BLaER1 (cell line): ENCODE results near the gene SMARCB1.

ENCODE experiments used
- H3K27ac ChIP-seq: shearing (Covaris generic); formaldehyde crosslinking; 2 replicates; pipeline ENCODE4 v1.8.1; 2022
- H3K27me3 ChIP-seq: shearing (Covaris generic); formaldehyde crosslinking; 2 replicates; pipeline ENCODE4 v1.8.1; 2022
- H3K36me3 ChIP-seq: shearing (Covaris generic); formaldehyde crosslinking; 2 replicates; pipeline ENCODE4 v1.8.1; 2022
- H3K4me1 ChIP-seq: shearing (Covaris generic); formaldehyde crosslinking; 2 replicates; pipeline ENCODE4 v1.8.1; 2022
- H3K4me2 ChIP-seq: shearing (Covaris generic); formaldehyde crosslinking; 2 replicates; pipeline ENCODE4 v1.8.1; 2022
- H3K4me3 ChIP-seq: shearing (Covaris generic); formaldehyde crosslinking; 2 replicates; pipeline ENCODE4 v1.8.1; 2022
- H3K9ac ChIP-seq: shearing (Covaris generic); formaldehyde crosslinking; 2 replicates; pipeline ENCODE4 v1.8.1; 2022
- H3K9me3 ChIP-seq: shearing (Covaris generic); formaldehyde crosslinking; 2 replicates; pipeline ENCODE4 v1.8.1; 2022
- H4K20me1 ChIP-seq: shearing (Covaris generic); formaldehyde crosslinking; 2 replicates; pipeline ENCODE4 v1.8.1; 2022
- Cebpa-rat ChIP-seq: shearing (Covaris generic); IDR thresholded peaks from 2 replicates; pipeline ENCODE4 v1.8.1; 2022

SMARCB1 gene

DNA sequence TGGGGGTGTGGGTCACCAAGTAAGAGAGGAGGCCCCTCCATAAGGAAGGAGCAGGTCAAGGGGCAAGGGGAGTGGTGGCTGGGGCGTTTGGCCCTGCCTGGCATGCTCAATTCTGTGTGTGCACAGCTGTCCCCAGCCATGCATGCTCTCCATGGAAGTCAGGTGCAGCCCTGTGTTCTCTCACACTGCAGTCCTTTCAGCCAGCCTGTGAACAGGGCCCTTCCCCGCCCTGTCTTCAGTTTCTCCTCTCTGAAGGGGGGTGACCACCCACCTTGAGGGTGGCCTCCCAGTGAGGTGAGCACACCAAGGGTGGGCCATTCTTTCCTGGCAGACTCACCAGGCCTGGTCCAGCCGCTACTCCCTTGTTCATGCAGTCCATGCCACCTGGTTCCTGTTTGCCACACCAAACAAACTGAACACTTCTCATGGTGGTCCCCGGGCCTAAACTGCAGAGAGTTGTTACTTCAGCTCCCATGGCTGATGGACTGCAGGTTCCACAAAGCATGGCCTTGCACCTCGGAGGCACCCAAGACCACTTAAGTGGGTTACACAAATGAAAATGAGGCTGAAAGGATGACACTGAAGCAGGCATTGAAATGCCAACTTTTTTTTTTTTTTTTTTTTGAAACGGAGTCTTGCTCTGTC, 17.3 kb upstream of the SMARCB1 start:
- Histone ChIP-seq H3K4me3 (no peak overlapping the region), H3K27ac (peak overlapping the region; percentile 95), H3K27me3 (no peaks in the 10 kb centered on the region), H3K9me3 (no peaks in the 10 kb centered on the region), H4K20me1 (peaks cover 28% of the 10 kb centered on the region), H3K4me2 (peak overlapping the region; percentile 99), H3K4me1 (peaks cover 84% of the 10 kb centered on the region), H3K9ac (peak overlapping the region; percentile 93), H3K36me3 (peaks cover 15% of the 10 kb centered on the region)
- TF ChIP-seq Cebpa-rat = no peak

- Histone ChIP-seq H3K9me3 (no peaks in the 10 kb centered on the region), H3K27me3 (no peaks in the 10 kb centered on the region), H3K9ac (peak overlapping the region; percentile 93), H3K4me3 (peak overlapping the region; percentile 77), H3K36me3 (no peaks in the 10 kb centered on the region), H3K27ac (peak overlapping the region; percentile 94), H3K4me1 (peaks cover 87% of the 10 kb centered on the region), H4K20me1 (peaks cover 6% of the 10 kb centered on the region), H3K4me2 (peak overlapping the region; percentile 99)
- TF ChIP-seq Cebpa-rat = no peak
These were observed 14.5 kb upstream of the SMARCB1 start for GRCh38 chr22:23772315-23772648.

DNA sequence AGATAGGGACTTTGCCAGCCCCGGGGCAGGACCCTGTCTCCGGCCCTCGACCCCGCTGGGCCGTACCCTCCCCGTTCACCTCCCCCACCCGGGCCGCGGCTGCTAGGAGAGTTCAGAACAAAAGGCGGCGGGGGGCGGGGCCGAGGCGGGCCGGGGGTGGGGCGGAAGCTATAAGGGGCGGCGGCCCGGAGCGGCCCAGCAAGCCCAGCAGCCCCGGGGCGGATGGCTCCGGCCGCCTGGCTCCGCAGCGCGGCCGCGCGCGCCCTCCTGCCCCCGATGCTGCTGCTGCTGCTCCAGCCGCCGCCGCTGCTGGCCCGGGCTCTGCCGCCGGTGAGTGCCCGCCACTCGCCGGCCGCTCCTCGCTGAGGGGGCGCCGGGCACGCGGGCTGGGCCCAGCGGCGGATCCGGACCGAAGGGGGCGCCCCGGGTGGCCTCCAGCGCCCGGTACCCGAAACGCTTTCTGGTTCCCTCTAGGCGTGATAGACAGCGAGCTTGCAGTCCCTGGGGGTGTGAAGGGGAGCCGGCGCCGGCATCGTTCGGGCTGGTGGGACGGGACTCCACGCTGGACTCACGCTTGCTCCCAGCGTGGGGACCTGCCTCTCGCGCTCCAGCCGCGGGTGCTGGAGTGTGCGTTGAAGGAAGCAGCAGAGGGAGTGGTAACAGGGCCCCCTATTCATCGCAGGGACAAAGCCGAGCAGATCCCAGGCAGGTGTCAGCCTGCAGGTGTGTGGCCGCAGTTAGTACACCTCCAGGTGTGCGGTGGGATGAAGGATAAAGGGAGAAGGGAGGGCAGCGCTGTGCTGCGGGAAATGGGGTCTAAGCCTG, 13.9 kb upstream of the SMARCB1 start, which contains the start of gene MMP11:
TSS of gene MMP11 (plus strand) at position 201 of the 825 bp plus-strand sequence. CDS start at position 223, 22 bp downstream.
- Histone ChIP-seq H4K20me1 (peaks cover 6% of the 10 kb centered on the region), H3K9ac (peak within 1 kb of the TSS; percentile 93), H3K4me2 (peak within 1 kb of the TSS; percentile 99), H3K27me3 (no peaks in the 10 kb centered on the region), H3K27ac (peak within 1 kb of the TSS; percentile 94), H3K9me3 (no peaks in the 10 kb centered on the region), H3K4me3 (peak within 1 kb of the TSS; percentile 77), H3K36me3 (no peaks in the 10 kb centered on the region), H3K4me1 (peaks cover 93% of the 10 kb centered on the region)
- no peak for TF ChIP-seq Cebpa-rat

DNA sequence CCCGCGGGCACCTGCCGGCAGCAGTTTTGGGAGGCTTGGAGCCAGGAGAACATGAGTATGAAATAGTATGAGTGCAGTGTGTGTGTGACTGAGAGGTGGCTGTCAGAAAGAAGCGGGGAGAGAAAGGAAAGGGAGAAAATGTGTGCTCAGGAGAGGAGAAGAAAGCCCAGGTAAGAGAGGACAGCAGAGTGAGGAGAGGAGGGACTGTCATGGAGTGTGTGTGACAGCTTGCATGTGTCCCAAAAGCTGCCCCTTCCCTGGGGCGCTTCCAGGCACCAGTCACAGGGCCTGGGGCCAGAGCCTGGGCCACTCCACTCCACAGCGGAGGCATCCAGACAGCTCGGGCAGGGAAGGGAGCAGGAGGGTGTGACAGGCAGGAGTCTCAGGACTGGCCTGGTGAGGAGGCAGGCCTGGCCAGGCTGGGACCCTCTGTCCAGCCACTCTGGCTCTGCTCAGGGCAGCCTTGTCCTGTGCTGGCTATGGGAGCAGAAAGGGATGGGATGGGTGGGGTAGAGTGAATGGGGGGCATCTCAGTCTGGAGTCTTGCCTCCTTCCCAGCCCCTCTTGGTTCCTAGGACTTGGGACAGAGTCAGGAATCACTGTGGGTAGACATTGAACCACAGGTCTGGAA, 13.2 kb upstream of the SMARCB1 start:
- Histone ChIP-seq H3K27me3 (no peaks in the 10 kb centered on the region), H3K36me3 (peaks cover under 1% of the 10 kb centered on the region; the same call in 1 of the 2 replicates), H3K4me1 (peaks cover 96% of the 10 kb centered on the region), H3K4me3 (peak overlapping the region; percentile 77), H4K20me1 (peaks cover 6% of the 10 kb centered on the region), H3K9ac (peak overlapping the region; percentile 93), H3K9me3 (no peaks in the 10 kb centered on the region), H3K4me2 (peak overlapping the region; percentile 99), H3K27ac (peak overlapping the region; percentile 94)
- TF ChIP-seq Cebpa-rat = no peak

GRCh38 chr22:23774114-23774921, 12.4 kb upstream of the SMARCB1 start:
- Histone ChIP-seq H3K27me3 (no peaks in the 10 kb centered on the region), H3K27ac (peak overlapping the region; percentile 94), H3K4me2 (peak overlapping the region; percentile 99), H3K4me3 (peak overlapping the region; percentile 77), H3K36me3 (peaks cover 7% of the 10 kb centered on the region), H3K4me1 (peaks cover 90% of the 10 kb centered on the region), H3K9me3 (no peaks in the 10 kb centered on the region), H4K20me1 (peaks cover 6% of the 10 kb centered on the region), H3K9ac (peak overlapping the region; percentile 93)
- no peak for TF ChIP-seq Cebpa-rat

DNA sequence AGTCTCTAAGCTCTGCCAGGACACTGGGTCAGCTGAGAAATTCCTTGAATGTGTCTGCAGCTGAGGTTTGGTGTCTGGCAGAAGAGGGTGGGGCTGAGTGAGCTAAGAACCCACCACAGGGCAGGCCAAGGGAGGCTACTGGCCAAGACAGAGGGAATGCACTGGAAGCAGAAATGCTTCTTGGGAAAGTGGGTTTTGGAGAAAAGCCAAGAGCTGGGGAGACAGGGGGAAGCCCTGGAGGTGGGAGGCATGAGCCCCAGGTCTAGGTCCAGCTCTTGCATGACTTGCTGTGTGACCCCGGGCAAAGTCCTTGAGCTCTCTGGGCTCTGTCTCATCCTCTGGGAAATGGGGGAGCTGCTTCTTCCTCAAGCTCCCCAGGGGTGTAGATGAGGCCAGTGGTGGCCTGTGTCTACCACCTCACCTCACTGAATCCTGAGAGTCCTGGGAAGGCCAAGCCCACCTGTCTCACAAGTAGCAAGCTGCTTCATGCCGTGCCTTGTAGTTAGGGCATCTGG, 11.8 kb upstream of the SMARCB1 start:
- no peak for TF ChIP-seq Cebpa-rat
- Histone ChIP-seq H3K27ac (peak overlapping the region; percentile 59), H3K9ac (peak overlapping the region; percentile 10; the same call in 1 of the 2 replicates)

DNA sequence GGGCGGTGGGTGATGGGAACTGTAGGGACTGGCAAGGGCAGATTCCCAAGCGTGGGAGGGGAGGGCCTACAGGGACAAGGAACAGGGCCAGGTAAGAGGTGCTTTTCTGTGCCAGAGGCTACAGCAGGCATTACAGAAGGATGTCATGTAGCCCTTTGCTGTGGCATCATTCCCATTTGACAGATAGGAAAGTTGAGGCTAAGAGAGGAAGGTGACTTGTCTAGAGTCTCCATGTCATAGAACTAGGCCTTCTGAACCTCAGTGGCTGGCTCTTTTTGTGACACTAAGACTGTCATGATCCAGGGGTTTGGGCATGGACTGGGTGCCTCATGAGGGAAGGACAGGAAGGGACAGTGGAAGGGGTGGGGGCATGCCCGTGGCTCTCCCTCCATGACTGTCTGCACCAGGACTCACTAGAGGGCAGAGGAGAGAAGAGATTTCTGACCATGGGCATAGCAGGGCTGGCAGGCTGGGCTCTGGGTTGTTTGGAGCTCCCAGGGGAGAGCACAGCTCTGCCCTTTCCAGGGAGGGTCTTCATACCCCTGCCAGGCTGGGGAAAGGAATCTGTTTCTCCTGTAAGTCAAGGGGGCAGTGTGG, 10.9 kb upstream of the SMARCB1 start:
- Histone ChIP-seq H3K4me1 (peaks cover 75% of the 10 kb centered on the region), H3K4me3 (no peak overlapping the region), H4K20me1 (peaks cover 6% of the 10 kb centered on the region), H3K27me3 (no peaks in the 10 kb centered on the region), H3K9me3 (no peaks in the 10 kb centered on the region), H3K9ac (0 out of 2 replicates have a peak overlapping the region, but pooled peaks have one; percentile 10), H3K4me2 (peak overlapping the region; percentile 99), H3K27ac (peak overlapping the region; percentile 59), H3K36me3 (peaks cover 23% of the 10 kb centered on the region)
- TF ChIP-seq Cebpa-rat = no peak

More for the DNA sequence above, 11.8 kb upstream of the SMARCB1 start:
- Histone ChIP-seq H3K27me3 (no peaks in the 10 kb centered on the region), H3K9me3 (no peaks in the 10 kb centered on the region), H3K4me1 (peaks cover 84% of the 10 kb centered on the region), H3K4me3 (no peak overlapping the region), H4K20me1 (peaks cover 6% of the 10 kb centered on the region), H3K36me3 (peaks cover 14% of the 10 kb centered on the region), H3K4me2 (peak overlapping the region; percentile 99)

GRCh38 chr22:23777776-23778576, 8.8 kb upstream of the SMARCB1 start:
- no peaks in the 10 kb centered on the region for H3K27me3 ChIP-seq
- H3K4me1 ChIP-seq = peaks cover 78% of the 10 kb centered on the region
- H3K9ac ChIP-seq = no peak overlapping the region
- peak overlapping the region; percentile 55; the same call in 1 of the 2 replicates for H3K4me2 ChIP-seq
- H3K4me3 ChIP-seq = no peak overlapping the region
- no peaks in the 10 kb centered on the region for H3K9me3 ChIP-seq
- peak overlapping the region; percentile 63 for H3K27ac ChIP-seq
- peaks cover 44% of the 10 kb centered on the region for H3K36me3 ChIP-seq
- H4K20me1 ChIP-seq = peaks cover 6% of the 10 kb centered on the region
- no peak for TF ChIP-seq Cebpa-rat
